GM19395 (cell line): Measurements from ENCODE around the gene ICA1.
"Not testable (repeated sequence)": the region's sequence is repeated elsewhere in the genome, so short reads cannot be mapped to it uniquely, and the experiment has no call there.

Experiments used
- ATAC-seq: cut with Tn5 transposase; IDR thresholded peaks from one replicate; pipeline ENCODE4 v1.9.1; 2021; ENCODE audit warnings: mild to moderate bottlenecking, moderate library complexity; ENCODE audit not compliant: unreplicated experiment

ICA1 gene

GRCh38 chr7:8271960-8272359, 10.0 kb upstream of the ICA1 start:
- ATAC-seq: no peak

- ATAC-seq: no peak
These were observed 1.1 kb upstream of the ICA1 start for GRCh38 chr7:8263048-8263447.

GRCh38 chr7:8260871-8261694, 884 bp downstream of the ICA1 start:
- peak; percentile 27 for ATAC-seq

GRCh38 chr7:8259586-8260222, 2.3 kb downstream of the ICA1 start:
- ATAC-seq: no peak

GRCh38 chr7:8258734-8259133, 3.2 kb downstream of the ICA1 start:
- no peak for ATAC-seq

- no peak for ATAC-seq
These were observed 3.8 kb downstream of the ICA1 start for GRCh38 chr7:8258166-8258565.

GRCh38 chr7:8255680-8256655, 6.0 kb downstream of the ICA1 start:
- ATAC-seq: no peak

- ATAC-seq: no peak
These were observed 7.3 kb downstream of the ICA1 start for GRCh38 chr7:8254667-8255066.

GRCh38 chr7:8254215-8254614, 7.8 kb downstream of the ICA1 start:
- no peak for ATAC-seq

GRCh38 chr7:8251195-8251594, 10.8 kb downstream of the ICA1 start:
- no peak for ATAC-seq

GRCh38 chr7:8250547-8250946, 11.4 kb downstream of the ICA1 start:
- ATAC-seq: no peak

GRCh38 chr7:8249121-8249520, 12.8 kb downstream of the ICA1 start:
- no peak for ATAC-seq

GRCh38 chr7:8246020-8246419, 15.9 kb downstream of the ICA1 start:
- ATAC-seq: no peak

GRCh38 chr7:8245032-8245431, 16.9 kb downstream of the ICA1 start:
- ATAC-seq: not testable (repeated sequence)

- ATAC-seq: not testable (repeated sequence)
These were observed 18.9 kb downstream of the ICA1 start for GRCh38 chr7:8243059-8243458.

GRCh38 chr7:8239702-8240362, 22.1 kb downstream of the ICA1 start:
- not testable (repeated sequence) for ATAC-seq

- no peak for ATAC-seq
These were observed 25.1 kb downstream of the ICA1 start for GRCh38 chr7:8236780-8237407.

- ATAC-seq: peak; percentile 79
These were observed 28.7 kb downstream of the ICA1 start for GRCh38 chr7:8232999-8233847.

GRCh38 chr7:8229927-8230326, 32.0 kb downstream of the ICA1 start:
- no peak for ATAC-seq
